ENCODE data around the gene EFCAB12.

DNA sequence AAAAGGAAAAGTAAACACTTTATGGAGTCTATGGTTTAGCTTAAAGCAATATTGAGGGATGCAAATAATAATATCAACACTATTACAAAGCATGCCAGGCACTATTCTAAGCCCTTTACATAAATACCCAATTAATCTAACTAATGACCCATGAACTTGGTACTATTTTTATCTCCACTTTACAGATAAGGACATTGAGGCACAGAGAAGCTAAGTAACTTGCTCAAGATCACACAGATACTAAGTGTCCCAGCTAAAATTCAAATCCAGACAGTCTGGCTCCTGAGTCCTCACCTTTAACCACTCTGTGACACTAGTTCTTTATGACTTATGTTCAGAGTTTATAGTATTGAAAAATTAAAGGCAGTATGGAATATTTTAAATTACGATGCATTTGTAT lies 5.7 kb upstream of the EFCAB12 start:
- TF ChIP-seq, protein P1, sequence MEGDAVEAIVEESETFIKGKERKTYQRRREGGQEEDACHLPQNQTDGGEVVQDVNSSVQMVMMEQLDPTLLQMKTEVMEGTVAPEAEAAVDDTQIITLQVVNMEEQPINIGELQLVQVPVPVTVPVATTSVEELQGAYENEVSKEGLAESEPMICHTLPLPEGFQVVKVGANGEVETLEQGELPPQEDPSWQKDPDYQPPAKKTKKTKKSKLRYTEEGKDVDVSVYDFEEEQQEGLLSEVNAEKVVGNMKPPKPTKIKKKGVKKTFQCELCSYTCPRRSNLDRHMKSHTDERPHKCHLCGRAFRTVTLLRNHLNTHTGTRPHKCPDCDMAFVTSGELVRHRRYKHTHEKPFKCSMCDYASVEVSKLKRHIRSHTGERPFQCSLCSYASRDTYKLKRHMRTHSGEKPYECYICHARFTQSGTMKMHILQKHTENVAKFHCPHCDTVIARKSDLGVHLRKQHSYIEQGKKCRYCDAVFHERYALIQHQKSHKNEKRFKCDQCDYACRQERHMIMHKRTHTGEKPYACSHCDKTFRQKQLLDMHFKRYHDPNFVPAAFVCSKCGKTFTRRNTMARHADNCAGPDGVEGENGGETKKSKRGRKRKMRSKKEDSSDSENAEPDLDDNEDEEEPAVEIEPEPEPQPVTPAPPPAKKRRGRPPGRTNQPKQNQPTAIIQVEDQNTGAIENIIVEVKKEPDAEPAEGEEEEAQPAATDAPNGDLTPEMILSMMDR (IDR thresholded peaks at IDR 0.05; ENCODE audit: poor library complexity) = no peak
- TF ChIP-seq EZH2phosphoT487 (IDR thresholded peaks at IDR 0.05; ENCODE audit: low read depth, severe bottlenecking, unreplicated experiment) = no peak
